Measurements from ENCODE around the gene KCTD1. TPM values are rescaled to one million over a fixed set of nuclear protein-coding genes. Genes with fewer than 3 reads are reported as not detected.

KCTD1 gene
- total and polyA plus RNA-seq, 10 of the 15 experiments (the other 5 are each of a cell fraction or from before 2014, with no cell fraction given): 1.5 to 13.4 (median 5.5) TPM

- TF ChIP-seq EGR1 (IDR thresholded peaks at IDR 0.05; ENCODE audit: borderline replicate concordance in 1 of 2, low read depth in 2 of 2, low read length in 2 of 2) (0 out of 3 replicates have a peak, but pooled peaks of 1 of the 2 experiments have one; percentile 52), ZBTB40 (IDR thresholded peaks at IDR 0.05; ENCODE audit: borderline replicate concordance) (no peak), TCF3 (IDR thresholded peaks at IDR 0.05; ENCODE audit: borderline replicate concordance, insufficient read depth, low read depth, low read length) (0 out of 2 replicates have a peak, but pooled peaks have one; percentile 35), IKZF1 (conservative IDR thresholded peaks at IDR 0.05) (peak; percentile 77), YY1 (IDR thresholded peaks at IDR 0.05; ENCODE audit: low read depth, low read length) (peak; percentile 81), CBFB (IDR thresholded peaks at IDR 0.05; ENCODE audit: low read depth) (no peak), RELB (IDR thresholded peaks at IDR 0.05; ENCODE audit: low read depth) (peak; percentile 74), CHD2 (IDR thresholded peaks at IDR 0.05; ENCODE audit: borderline replicate concordance, low read depth, low read length) (peak; percentile 63; the same call in 1 of the 2 replicates), POLR2A (IDR thresholded peaks at IDR 0.05; ENCODE audit: low read depth, low read length) (peak; percentile 33; the same call in 1 of the 2 replicates), EP300 (IDR thresholded peaks at IDR 0.05; ENCODE audit: borderline replicate concordance in 1 of 2, control insufficient read depth in 1 of 2, low read depth in 2 of 2, low read length in 2 of 2) (peak; percentile 48 to 68; a peak in 2 of 4 replicates), MLLT1 (IDR thresholded peaks at IDR 0.05) (peak; percentile 23; the same call in 1 of the 2 replicates), CEBPB (IDR thresholded peaks at IDR 0.05; ENCODE audit: borderline replicate concordance in 1 of 2, low read depth in 2 of 2, low read length in 2 of 2) (no peak), RUNX3 (IDR thresholded peaks at IDR 0.05; ENCODE audit: low read length) (peak; percentile 83), BHLHE40 (IDR thresholded peaks at IDR 0.05; ENCODE audit: borderline replicate concordance in 1 of 2, low read depth in 2 of 2, low read length in 1 of 2) (peak; percentile 32 to 36; a peak in 2 of 4 replicates), IRF5 (IDR thresholded peaks at IDR 0.05; ENCODE audit: borderline replicate concordance) (no peak), MEF2B (IDR thresholded peaks at IDR 0.05; ENCODE audit: partially characterized antibody, poor library complexity, severe bottlenecking) (peak; percentile 48), CBX5 (IDR thresholded peaks at IDR 0.05; ENCODE audit: low read depth) (peak; percentile 53; the same call in 1 of the 2 replicates), ATF7 (IDR thresholded peaks at IDR 0.05; ENCODE audit: low read depth) (peak; percentile 59), SREBF1 (IDR thresholded peaks at IDR 0.05; ENCODE audit: low read length) (0 out of 2 replicates have a peak, but pooled peaks have one; percentile 35), ZNF207 (IDR thresholded peaks at IDR 0.05; ENCODE audit: borderline replicate concordance) (no peak)
These were observed 89.7 kb downstream of the KCTD1 start (continued) for GRCh38 chr18:26458526-26459232.
